A673 (cell line): Measurements from ENCODE around the gene DLEC1.

Experiments used
- CTCF ChIP-seq: fragments of 300-800, 200-600 bp; sonication (generic); conservative IDR thresholded peaks from 2 replicates; pipeline ENCODE4 v1.5.1; 2017; ENCODE audit warnings: low read depth, mild to moderate bottlenecking, antibody characterized with exemption, low read length, moderate library complexity, mixed read lengths
- EZH2 ChIP-seq: fragments of 200-600 bp; sonication (generic); IDR thresholded peaks from 2 replicates; pipeline ENCODE4 v1.6.1; 2017; ENCODE audit warnings: borderline replicate concordance, low read depth, mild to moderate bottlenecking, mixed read lengths, antibody characterized with exemption, low read length; ENCODE audit not compliant: poor library complexity, severe bottlenecking

- TF ChIP-seq CTCF (no peak), EZH2 (no peak)
These were observed 71.5 kb downstream of the DLEC1 start for GRCh38 chr3:38110314-38111050.
